Measurements from ENCODE around the gene CYP2B6. TPM values are rescaled to one million over a fixed set of nuclear protein-coding genes. Genes with fewer than 3 reads are reported as not detected.

Gene CYP2B6
- total and polyA plus RNA-seq, 2 donors (not counting 1 experiment from before 2014, with no cell fraction given), result not detected

- no peaks in the 10 kb centered on the region for H3K4me1 Mint-ChIP-seq
- H3K27ac Mint-ChIP-seq, result no peak overlapping the region
- Histone ChIP-seq H3K4me2 (replicated peaks; ENCODE audit: low read depth, low read length, poor library complexity, severe bottlenecking) (no peak overlapping the region), H3K4me1 (ENCODE audit: control insufficient read depth in 2 of 2, insufficient read depth in 2 of 2, low read length in 2 of 2) (no peaks in the 10 kb centered on the region), H3K79me2 (ENCODE audit: control insufficient read depth, insufficient read depth, low read length) (no peaks in the 10 kb centered on the region), H3K27me3 (replicated peaks in 1 of 4; ENCODE audit: control extremely low read depth in 1 of 4, control insufficient read depth in 3 of 4, insufficient read depth in 4 of 4, low read length in 3 of 4) (peaks cover 0 to 14% (median 0%) of the 10 kb centered on the region in 4 experiments), H3K4me3 (ENCODE audit: control extremely low read depth in 1 of 5, extremely low read depth in 1 of 5, insufficient read depth in 1 of 5, low read depth in 2 of 5, low read length in 4 of 5) (no peak overlapping the region), H3K9me3 (ENCODE audit: control extremely low read depth in 1 of 3, control insufficient read depth in 2 of 3, insufficient read depth in 1 of 3, low read length in 2 of 3) (peaks cover 0 to 20% (median 4%) of the 10 kb centered on the region in 3 donors), H2AFZ (ENCODE audit: insufficient read depth, low read depth, low read length, poor library complexity, severe bottlenecking) (no peak overlapping the region), H4K20me1 (ENCODE audit: control insufficient read depth, insufficient read depth, low read length, poor library complexity, severe bottlenecking) (no peaks in the 10 kb centered on the region), H3K27ac (ENCODE audit: low read length in 2 of 2) (no peak overlapping the region), H3K36me3 (replicated peaks in 1 of 2; ENCODE audit: control extremely low read depth in 1 of 2, control insufficient read depth in 1 of 2, extremely low read depth in 1 of 2, insufficient read depth in 2 of 2, low read length in 1 of 2) (no peaks in the 10 kb centered on the region), H3K9ac (ENCODE audit: low read length) (no peak overlapping the region)
- intact Hi-C loops (cut with micrococcal nuclease), result no loop called here
- peaks cover 48% of the 10 kb centered on the region for H3K27me3 Mint-ChIP-seq
- peaks cover 3% of the 10 kb centered on the region for H3K9me3 Mint-ChIP-seq (ENCODE audit: insufficient read depth)
- TF ChIP-seq CTCF (IDR thresholded peaks at IDR 0.05) (no peak), EZH2 (IDR thresholded peaks at IDR 0.05; ENCODE audit: borderline replicate concordance, insufficient read depth, low read depth, low read length, poor library complexity, severe bottlenecking) (no peak)
- no peak overlapping the region for H3K4me3 Mint-ChIP-seq
- WGBS (ENCODE audit: insufficient coverage), result 80% methylated on average over 1 of the region's 2 CpGs
- ATAC-seq (ENCODE audit: low read depth) (no peak), DNase-seq (no peak)
- ChIA-PET POLR2A (no interaction called here), CTCF (no interaction called here)
Measured at GRCh38 chr19:40947573-40947972, 43.5 kb upstream of the CYP2B6 start.

- TF ChIP-seq EZH2 (IDR thresholded peaks at IDR 0.05; ENCODE audit: borderline replicate concordance, insufficient read depth, low read depth, low read length, poor library complexity, severe bottlenecking) (no peak), CTCF (IDR thresholded peaks at IDR 0.05) (no peak)
- POLR2A ChIA-PET, result no interaction called here
Measured at GRCh38 chr19:40948580-40949299, 42.3 kb upstream of the CYP2B6 start.

More at GRCh38 chr19:40948580-40949299, 42.3 kb upstream of the CYP2B6 start:
- 84% methylated on average over 6 of the region's 18 CpGs for WGBS (ENCODE audit: insufficient coverage)
- H3K4me3 ChIP-seq (ENCODE audit: control extremely low read depth in 1 of 5, extremely low read depth in 1 of 5, insufficient read depth in 1 of 5, low read depth in 2 of 5, low read length in 4 of 5), result no peak overlapping the region
- no peaks in the 10 kb centered on the region for H3K36me3 ChIP-seq (replicated peaks in 1 of 2; ENCODE audit: control extremely low read depth in 1 of 2, control insufficient read depth in 1 of 2, extremely low read depth in 1 of 2, insufficient read depth in 2 of 2, low read length in 1 of 2)
- Mint-ChIP-seq H3K27me3 (peaks cover 52% of the 10 kb centered on the region), H3K4me3 (no peak overlapping the region), H3K9me3 (ENCODE audit: insufficient read depth) (peaks cover 11% of the 10 kb centered on the region), H3K4me1 (no peaks in the 10 kb centered on the region), H3K27ac (no peak overlapping the region)
- no peak overlapping the region for H3K4me2 ChIP-seq (replicated peaks; ENCODE audit: low read depth, low read length, poor library complexity, severe bottlenecking)
- ATAC-seq (ENCODE audit: low read depth) (no peak), DNase-seq (no peak)
- H2AFZ ChIP-seq (ENCODE audit: insufficient read depth, low read depth, low read length, poor library complexity, severe bottlenecking), result no peak overlapping the region
- no peaks in the 10 kb centered on the region for H3K79me2 ChIP-seq (ENCODE audit: control insufficient read depth, insufficient read depth, low read length)
- no peaks in the 10 kb centered on the region for H4K20me1 ChIP-seq (ENCODE audit: control insufficient read depth, insufficient read depth, low read length, poor library complexity, severe bottlenecking)
- H3K9ac ChIP-seq (ENCODE audit: low read length), result no peak overlapping the region
- CTCF ChIA-PET, result no interaction called here
- H3K27ac ChIP-seq (ENCODE audit: low read length in 2 of 2), result no peak overlapping the region
- intact Hi-C loops (cut with micrococcal nuclease), result no loop called here
- H3K27me3 ChIP-seq (replicated peaks in 1 of 4; ENCODE audit: control extremely low read depth in 1 of 4, control insufficient read depth in 3 of 4, insufficient read depth in 4 of 4, low read length in 3 of 4), result peaks cover 0 to 15% (median 0%) of the 10 kb centered on the region in 4 experiments
- H3K4me1 ChIP-seq (ENCODE audit: control insufficient read depth in 2 of 2, insufficient read depth in 2 of 2, low read length in 2 of 2), result no peaks in the 10 kb centered on the region
- H3K9me3 ChIP-seq (ENCODE audit: control extremely low read depth in 1 of 3, control insufficient read depth in 2 of 3, insufficient read depth in 1 of 3, low read length in 2 of 3), result peaks cover 0 to 28% (median 13%) of the 10 kb centered on the region in 3 donors

All from B cell (primary cell).